Right cardiac atrium (tissue), 5 donors: ENCODE results near the gene SIRPB1. TPM values are rescaled to one million over a fixed set of nuclear protein-coding genes. Genes with fewer than 3 reads are reported as not detected.
"Not testable (repeated sequence)": the region's sequence is repeated elsewhere in the genome, so short reads cannot be mapped to it uniquely, and the experiment has no call there.

Experiments
- ATAC-seq, 2 donors: fragments of 200-7000 bp; cut with Tn5 transposase; one replicate each; pipeline versions ENCODE4 v1.8.0 to v1.9.1; 2020; ENCODE audit warnings: moderate library complexity in 2 of 2, mild to moderate bottlenecking in 1 of 2
- DNase-seq, 3 donors: peaks; one replicate each; pipeline ENCODE4 v3.0.0-alpha.2; 2020
- H3K27ac ChIP-seq: one replicate; pipeline ENCODE4 v1.5.1; 2013; ENCODE audit warnings: mild to moderate bottlenecking, low read length, control low read depth, moderate library complexity
- H3K27me3 ChIP-seq: one replicate; pipeline ENCODE4 v1.6.1; 2013; ENCODE audit not compliant: control insufficient read depth, insufficient read depth
- H3K4me1 ChIP-seq: one replicate; pipeline ENCODE4 v1.6.1; 2013; ENCODE audit warnings: low read length; ENCODE audit not compliant: control insufficient read depth, insufficient read depth
- H3K4me3 ChIP-seq: one replicate; pipeline ENCODE4 v1.5.1; 2013; ENCODE audit warnings: low read length, control low read depth
- H3K9me3 ChIP-seq: one replicate; pipeline ENCODE4 v1.6.1; 2013; ENCODE audit warnings: low read length; ENCODE audit not compliant: control insufficient read depth
- WGBS: extraction: QIAGEN DNeasy Blood & Tissue Kit; methylation state at CpG from one replicate; pipeline ENCODE4 v1.1.7; 2013; 5-methylcytosine and 5-hydroxymethylcytosine counted together
- intact Hi-C, 4 donors: fragments of 100-400 bp; cut with DNase I; formaldehyde crosslinking; loops; one replicate each; pipeline versions ENCODE4 v1.11.0 to v1.14.0; 2022 to 2023
- polyA plus RNA-seq: library from polyadenylated mRNA; stranded (reverse); fragments of 200-250 nt; gene quantifications from one replicate; pipeline ENCODE4 v1.2.3, GENCODE V29; 2013
- total RNA-seq, 4 donors: library from RNA; stranded (reverse); fragmentation: NEBNext Ultra II Directional; extraction: Animal tissue kit (Norgen Biotek cat#: 25700); gene quantifications; one replicate each; pipeline ENCODE4 v1.2.1, GENCODE V29; 2021
- donor health status: healthy with polysubstance abuse.
- donor health status: DM: no; HTN: yes; CAD: no.
- donor health status: DM: no; HTN: no; CAD: no.
- donor health status: DM: no; HTN: yes; CAD: no; lungs with severe emphysema.
- donor health status: DM: yes; HTN: yes; CAD: no.

Gene SIRPB1
- total and polyA plus RNA-seq, 5 donors: 0.35 to 7.2 (median 0.63) TPM

DNA sequence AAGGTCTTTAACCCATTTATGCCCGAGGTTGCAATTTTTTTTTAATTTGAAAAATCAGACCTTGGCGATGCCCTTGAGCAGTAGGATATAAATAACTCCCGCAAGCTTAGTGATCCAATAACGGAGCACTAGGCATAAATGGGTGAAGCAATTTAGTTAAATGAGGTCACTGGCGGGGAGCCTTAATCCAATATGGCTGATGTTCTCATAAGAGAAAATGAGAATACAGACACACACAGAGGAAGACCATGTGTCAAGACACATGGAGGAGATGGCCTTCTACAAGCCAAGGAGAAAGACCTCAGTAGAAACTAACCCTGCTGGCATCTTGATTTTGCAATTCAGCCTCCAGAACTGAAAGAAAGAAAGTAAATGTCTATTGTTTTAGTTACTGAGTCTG lies 37.0 kb upstream of the SIRPB1 start:
- Histone ChIP-seq H3K27ac (no peak overlapping the region), H3K4me1 (no peaks in the 10 kb centered on the region), H3K27me3 (no peaks in the 10 kb centered on the region), H3K9me3 (no peaks in the 10 kb centered on the region), H3K4me3 (no peak overlapping the region)
- ATAC-seq: no peak
- DNase-seq: no peak
- intact Hi-C loops: no loop called here
- WGBS: 76% methylated on average over 5 of the region's 5 CpGs

DNA sequence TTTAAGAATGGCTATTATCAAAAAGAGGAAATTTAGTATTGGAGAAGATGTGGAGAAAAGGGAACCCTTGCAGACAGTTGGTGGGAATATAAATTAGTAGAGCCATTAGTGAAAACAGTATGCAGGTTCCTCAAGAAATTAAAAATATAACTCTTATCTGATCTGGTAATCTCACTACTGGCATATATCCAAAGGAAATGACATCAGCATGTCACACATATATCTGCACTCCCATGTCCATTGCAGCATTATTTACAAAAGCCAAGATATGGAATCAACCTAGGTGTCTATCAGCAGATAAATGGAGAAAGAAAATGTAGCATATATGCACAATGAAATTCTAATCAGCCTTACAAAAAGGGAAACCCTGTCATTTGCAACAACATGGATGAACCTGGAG lies 35.2 kb upstream of the SIRPB1 start:
- ATAC-seq: no peak
- no peak overlapping the region for H3K4me3 ChIP-seq
- DNase-seq: no peak
- intact Hi-C loops: no loop called here
- H3K4me1 ChIP-seq: no peaks in the 10 kb centered on the region
- H3K27ac ChIP-seq: no peak overlapping the region
- H3K27me3 ChIP-seq: no peaks in the 10 kb centered on the region
- no peaks in the 10 kb centered on the region for H3K9me3 ChIP-seq

DNA sequence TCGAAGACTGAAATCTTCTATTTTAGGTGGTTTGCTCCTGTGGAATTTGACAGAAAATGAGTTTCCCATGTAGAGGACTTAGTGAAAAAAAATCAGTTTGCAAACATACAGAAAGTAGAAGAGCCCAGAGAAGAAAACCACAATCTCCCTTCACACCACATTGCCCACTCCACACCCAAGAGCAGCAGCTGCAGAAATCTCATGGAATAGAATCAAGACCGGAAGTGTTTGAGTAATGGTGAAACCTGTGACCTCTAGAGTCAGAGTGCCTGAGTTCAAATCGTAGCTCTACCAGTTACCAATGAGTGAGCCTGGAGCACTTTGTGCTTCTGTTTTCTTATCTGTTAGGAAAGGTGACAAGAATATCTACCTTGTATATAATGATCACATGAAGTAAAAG lies 33.2 kb upstream of the SIRPB1 start:
- DNase-seq: no peak
- no peak for ATAC-seq
- no peaks in the 10 kb centered on the region for H3K9me3 ChIP-seq
- no peaks in the 10 kb centered on the region for H3K27me3 ChIP-seq
- no peaks in the 10 kb centered on the region for H3K4me1 ChIP-seq
- intact Hi-C loops: no loop called here
- no peak overlapping the region for H3K4me3 ChIP-seq
- H3K27ac ChIP-seq: no peak overlapping the region
- 63% methylated on average over 3 of the region's 3 CpGs for WGBS

DNA sequence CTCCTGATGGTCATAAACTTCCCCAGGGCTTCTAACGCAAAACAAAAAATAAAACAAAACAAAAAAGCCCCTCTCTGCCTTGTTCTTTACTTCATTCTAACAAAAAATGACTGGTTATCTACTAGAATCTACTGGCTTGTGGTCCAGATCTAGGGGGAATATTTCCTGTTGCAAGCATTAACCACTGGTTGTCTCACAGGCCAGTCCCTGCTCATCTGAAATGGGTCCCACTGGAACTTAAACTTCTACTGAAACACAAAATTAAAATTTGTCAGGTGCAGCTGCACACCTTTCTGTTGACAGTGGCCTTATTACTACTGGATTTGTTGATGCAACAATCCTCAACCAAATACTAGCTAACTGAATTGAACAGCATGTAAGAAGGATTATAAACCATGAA lies 32.3 kb upstream of the SIRPB1 start:
- intact Hi-C loops: no loop called here
- Histone ChIP-seq H3K27ac (no peak overlapping the region), H3K4me1 (no peaks in the 10 kb centered on the region), H3K9me3 (no peaks in the 10 kb centered on the region), H3K27me3 (no peaks in the 10 kb centered on the region), H3K4me3 (no peak overlapping the region)
- WGBS: 54% methylated on average over 1 of the region's 1 CpG
- no peak for ATAC-seq
- DNase-seq: no peak

DNA sequence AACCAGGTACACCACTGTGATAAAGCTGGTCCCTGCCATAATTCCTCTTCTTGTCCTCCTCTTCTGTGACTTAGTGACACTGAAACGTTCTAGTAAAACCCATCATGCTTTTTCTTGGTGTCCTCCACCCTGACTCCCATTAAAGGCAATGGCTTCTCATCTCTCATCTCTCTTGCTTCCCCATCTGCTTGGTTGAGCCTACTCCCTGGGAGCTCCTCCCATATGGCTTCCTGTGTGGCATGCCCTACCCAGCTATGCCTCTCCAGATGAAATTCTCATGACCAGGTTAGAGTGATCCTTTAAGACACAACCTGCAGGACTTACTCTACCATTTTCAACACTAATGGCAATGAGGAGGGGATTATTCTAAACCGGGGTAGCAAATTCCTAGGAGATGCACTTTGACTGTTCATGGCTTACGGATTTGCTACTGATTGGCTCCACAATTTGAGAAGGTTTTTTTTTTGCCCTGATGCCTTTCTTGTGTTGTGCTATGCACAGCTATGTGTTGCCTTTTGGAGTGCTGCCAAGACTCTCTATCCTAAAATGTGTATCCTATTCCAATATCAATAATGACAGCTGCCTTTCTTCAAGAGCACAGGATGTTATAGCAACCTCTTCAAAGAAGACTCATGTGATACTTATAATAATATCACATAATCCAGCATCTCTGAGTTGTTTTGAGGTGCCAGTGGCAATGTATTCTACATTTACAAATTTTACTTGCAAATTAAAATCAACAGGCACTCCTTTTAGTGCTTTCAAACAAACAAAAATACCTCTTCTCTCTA lies 31.7 kb upstream of the SIRPB1 start:
- intact Hi-C loops: no loop called here
- Histone ChIP-seq H3K4me3 (no peak overlapping the region), H3K9me3 (no peaks in the 10 kb centered on the region), H3K27ac (no peak overlapping the region), H3K4me1 (no peaks in the 10 kb centered on the region), H3K27me3 (no peaks in the 10 kb centered on the region)
- 58% methylated on average over 3 of the region's 3 CpGs for WGBS
- ATAC-seq: no peak
- DNase-seq: no peak

DNA sequence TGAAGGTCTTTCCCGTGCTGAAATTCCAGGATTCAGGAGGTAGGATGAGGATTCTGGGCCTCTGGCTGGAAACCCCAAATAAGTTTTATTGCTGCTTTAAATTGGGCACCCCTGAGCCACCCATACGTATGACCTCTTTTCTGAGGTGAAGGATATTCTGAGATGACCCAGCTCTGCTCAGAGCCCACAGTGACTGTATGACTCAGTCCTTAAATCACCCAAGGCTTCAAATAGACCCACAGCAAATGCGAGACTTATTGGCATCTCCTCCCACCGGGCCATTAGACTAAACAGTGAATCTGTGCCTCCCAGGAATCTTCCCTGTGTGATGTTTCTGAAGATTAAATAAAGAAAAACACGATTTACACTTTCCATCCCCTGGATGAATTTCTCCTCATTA lies 28.3 kb upstream of the SIRPB1 start:
- WGBS: 69% methylated on average over 5 of the region's 5 CpGs
- DNase-seq (no peak), ATAC-seq (no peak)
- no peak overlapping the region for H3K27ac ChIP-seq
- H3K4me3 ChIP-seq: no peak overlapping the region
- no peaks in the 10 kb centered on the region for H3K9me3 ChIP-seq
- no peaks in the 10 kb centered on the region for H3K4me1 ChIP-seq
- no peaks in the 10 kb centered on the region for H3K27me3 ChIP-seq
- intact Hi-C loops: no loop called here

DNA sequence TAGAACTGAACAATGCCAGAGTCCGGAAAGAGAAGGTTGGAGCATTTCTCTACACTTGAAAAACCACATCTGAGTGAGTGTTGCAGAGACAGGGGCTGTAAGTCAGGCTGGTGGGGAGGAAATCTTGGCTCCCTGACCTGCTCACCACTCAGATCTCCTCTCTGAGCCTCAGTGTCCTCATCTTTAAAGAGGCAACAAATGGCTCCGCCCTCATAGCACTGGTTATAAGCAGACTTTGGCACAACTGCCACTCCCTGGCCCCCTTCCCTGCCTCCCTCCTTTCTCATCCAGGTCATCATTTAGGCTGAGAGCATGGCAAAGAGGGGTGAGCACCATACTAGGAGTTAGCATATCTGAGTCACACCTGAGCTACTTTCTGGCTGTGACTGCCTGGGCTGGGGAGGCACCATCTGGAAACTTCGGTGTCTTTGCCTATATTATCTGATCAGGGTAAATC lies 27.2 kb upstream of the SIRPB1 start:
- WGBS: 89% methylated on average over 3 of the region's 3 CpGs
- ATAC-seq: no peak
- no peak overlapping the region for H3K27ac ChIP-seq

DNA sequence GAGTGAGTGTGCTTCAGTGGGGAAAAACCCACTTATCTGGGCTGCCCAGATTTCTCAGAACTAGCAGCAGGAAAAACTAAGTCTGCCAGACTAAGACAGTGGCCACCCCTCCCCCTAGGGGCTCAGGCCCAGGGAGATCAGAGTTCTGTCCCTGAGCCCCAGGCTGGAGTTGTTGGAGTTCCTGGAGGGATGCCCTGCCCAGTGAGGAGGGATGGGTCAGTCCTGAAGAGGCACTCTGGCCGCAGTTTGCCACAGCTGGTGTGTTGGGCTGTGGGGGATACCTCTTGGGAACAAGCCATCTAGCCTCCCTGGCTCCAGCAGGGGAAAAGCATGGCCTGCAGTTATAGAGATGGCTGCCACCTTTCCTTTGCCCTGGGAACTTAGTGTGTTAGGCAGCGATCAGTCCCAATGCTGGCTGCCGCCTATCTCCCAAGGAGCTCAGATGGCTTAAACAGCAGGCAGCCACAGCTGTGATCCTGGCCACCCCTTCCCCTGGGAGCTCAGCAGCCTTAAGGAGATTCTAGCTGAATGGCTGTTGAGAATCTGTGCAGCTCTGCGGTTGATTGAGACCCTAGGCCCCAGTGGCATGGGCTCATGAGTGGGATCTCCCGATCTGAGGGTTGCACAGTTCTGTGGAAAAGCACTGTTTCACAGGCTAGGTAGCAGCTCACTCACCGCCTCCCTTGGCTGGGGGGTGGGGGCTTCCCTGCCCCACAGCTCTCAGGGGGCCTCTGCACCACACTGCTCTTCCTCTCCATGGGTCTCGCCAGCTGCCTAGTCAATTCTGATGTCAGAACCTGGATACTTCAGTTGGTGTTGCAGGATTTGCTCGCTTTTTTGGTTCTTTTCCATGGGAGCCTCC lies 24.5 kb upstream of the SIRPB1 start:
- H3K9me3 ChIP-seq: no peaks in the 10 kb centered on the region
- no peaks in the 10 kb centered on the region for H3K27me3 ChIP-seq
- intact Hi-C loops: no loop called here
- WGBS: 86% methylated on average over 8 of the region's 8 CpGs
- no peak overlapping the region for H3K27ac ChIP-seq
- no peak for ATAC-seq
- DNase-seq: no peak
- H3K4me3 ChIP-seq: no peak overlapping the region
- H3K4me1 ChIP-seq: no peaks in the 10 kb centered on the region

More for the DNA sequence above, 27.2 kb upstream of the SIRPB1 start:
- intact Hi-C loops: no loop called here
- H3K9me3 ChIP-seq: no peaks in the 10 kb centered on the region
- DNase-seq: no peak
- no peak overlapping the region for H3K4me3 ChIP-seq
- no peaks in the 10 kb centered on the region for H3K27me3 ChIP-seq
- H3K4me1 ChIP-seq: no peaks in the 10 kb centered on the region

DNA sequence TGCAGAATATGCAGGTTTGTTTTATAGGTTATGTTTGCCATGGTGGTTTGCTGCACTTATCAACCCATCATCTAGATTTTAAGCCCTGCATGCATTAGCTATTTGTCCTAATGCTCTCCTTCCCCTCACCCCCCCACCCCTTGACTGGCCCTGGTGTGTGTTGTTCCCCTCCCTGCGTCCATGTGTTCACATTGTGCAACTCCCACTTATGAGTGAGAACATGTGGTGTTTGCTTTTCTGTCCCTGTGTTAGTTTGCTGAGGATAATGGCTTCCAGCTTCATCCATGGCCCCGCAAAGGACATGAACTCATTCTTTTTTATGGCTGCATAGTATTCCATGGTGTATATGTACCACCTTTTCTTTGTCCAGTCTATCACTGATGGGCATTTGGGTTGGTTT lies 18.8 kb upstream of the SIRPB1 start:
- intact Hi-C loops, H3K9me3 ChIP-seq, H3K4me1 ChIP-seq, H3K27me3 ChIP-seq, H3K4me3 ChIP-seq, ATAC-seq, DNase-seq, H3K27ac ChIP-seq: not testable (repeated sequence)
- 89% methylated on average over 2 of the region's 2 CpGs for WGBS

DNA sequence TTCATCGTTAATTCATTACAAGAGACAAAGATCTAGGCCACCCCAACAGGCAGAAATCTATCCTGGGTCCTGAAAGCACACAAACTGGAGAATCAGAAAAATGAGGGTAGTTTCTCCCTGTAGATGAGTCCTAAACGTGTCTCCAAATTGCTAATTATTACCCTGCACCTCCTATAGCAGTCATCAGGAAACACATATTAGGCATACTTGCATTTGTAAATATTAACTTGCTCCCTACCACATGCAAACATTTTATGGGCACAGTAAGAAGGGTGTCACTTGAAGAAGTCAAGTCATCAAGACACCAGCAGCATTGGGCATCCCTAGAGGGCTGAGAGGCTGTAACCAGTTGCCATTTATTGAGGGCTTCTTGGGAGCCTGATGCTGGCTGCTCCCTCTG lies 17.9 kb upstream of the SIRPB1 start:
- ATAC-seq (no peak), DNase-seq (no peak)
- intact Hi-C loops: no loop called here
- H3K27me3 ChIP-seq: no peaks in the 10 kb centered on the region
- H3K4me3 ChIP-seq: no peak overlapping the region
- WGBS: 79% methylated on average over 2 of the region's 2 CpGs
- no peak overlapping the region for H3K27ac ChIP-seq
- H3K9me3 ChIP-seq: no peaks in the 10 kb centered on the region
- no peaks in the 10 kb centered on the region for H3K4me1 ChIP-seq

DNA sequence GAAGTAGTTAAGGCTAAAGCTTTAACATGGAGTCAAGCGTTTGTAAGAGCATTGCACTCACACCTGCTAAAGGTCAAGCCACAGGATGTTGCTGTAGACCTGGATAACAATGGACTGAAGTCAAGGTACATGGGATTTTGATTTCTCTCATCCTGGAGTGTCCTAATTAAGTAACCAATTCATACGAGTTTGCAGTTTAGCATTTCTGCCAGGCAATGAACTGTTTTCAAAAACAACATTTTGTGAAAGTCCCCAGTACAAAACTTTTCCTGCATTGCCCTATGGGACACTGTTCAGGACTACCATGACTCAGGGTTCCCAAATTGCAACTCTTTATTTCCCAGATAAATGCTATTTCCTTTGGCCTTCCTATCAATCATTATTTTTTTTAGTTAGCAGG lies 17.4 kb upstream of the SIRPB1 start:
- Histone ChIP-seq H3K27me3 (no peaks in the 10 kb centered on the region), H3K27ac (no peak overlapping the region), H3K9me3 (no peaks in the 10 kb centered on the region), H3K4me3 (no peak overlapping the region), H3K4me1 (no peaks in the 10 kb centered on the region)
- intact Hi-C loops: no loop called here
- ATAC-seq (no peak), DNase-seq (no peak)
- 43% methylated on average over 2 of the region's 2 CpGs for WGBS
